SU-DHL-6 (cell line): ENCODE results near the gene ACTL10.
"Not testable (repeated sequence)": the region's sequence is repeated elsewhere in the genome, so short reads cannot be mapped to it uniquely, and the experiment has no call there.

ENCODE experiments used
- H2AFZ ChIP-seq: fragments of 200-600 bp; sonication (generic); 2 replicates; pipeline ENCODE4 v1.6.1; 2014; ENCODE audit warnings: low read depth, mild to moderate bottlenecking, moderate library complexity, mixed read lengths, antibody characterized with exemption, low read length; ENCODE audit not compliant: severe bottlenecking
- H3F3A ChIP-seq: fragments of 200-600 bp; shearing (Covaris generic); 2 replicates; pipeline ENCODE4 v1.6.0; 2016; ENCODE audit warnings: antibody characterized with exemption, mild to moderate bottlenecking; ENCODE audit not compliant: insufficient read depth
- H3K27ac ChIP-seq: fragments of 200-600 bp; sonication (generic); 2 replicates; pipeline ENCODE4 v1.5.1; 2016; ENCODE audit warnings: low read depth, mild to moderate bottlenecking, low read length, moderate library complexity, mixed read lengths
- H3K27me3 ChIP-seq: fragments of 200-600 bp; sonication (generic), shearing (Covaris generic); 2 replicates; pipeline ENCODE4 v1.6.0; 2014; ENCODE audit warnings: mild to moderate bottlenecking, low read length
- H3K36me3 ChIP-seq: fragments of 200-600 bp; sonication (generic); 2 replicates; pipeline ENCODE4 v1.6.1; 2014; ENCODE audit warnings: mild to moderate bottlenecking, low read length, mixed read lengths
- H3K4me2 ChIP-seq: fragments of 300-600, 200-600 bp; shearing (Covaris generic), sonication (generic); 2 replicates; pipeline ENCODE4 v1.6.0; 2014; ENCODE audit warnings: low read length, low read depth, mild to moderate bottlenecking; ENCODE audit not compliant: poor library complexity, severe bottlenecking
- H3K4me3 ChIP-seq: fragments of 200-600 bp; sonication (generic); 2 replicates; pipeline ENCODE4 v1.5.1; 2014; ENCODE audit warnings: antibody characterized with exemption, low read length, mild to moderate bottlenecking, mixed read lengths; ENCODE audit not compliant: insufficient read depth, poor library complexity, severe bottlenecking
- H3K79me2 ChIP-seq: fragments of 200-600 bp; sonication (generic); 2 replicates; pipeline ENCODE4 v1.6.1; 2014; ENCODE audit warnings: mild to moderate bottlenecking, low read length, moderate library complexity; ENCODE audit not compliant: insufficient read depth
- H3K9ac ChIP-seq: fragments of 200-600 bp; sonication (generic); 2 replicates; pipeline ENCODE4 v1.7.0; 2014; ENCODE audit warnings: mild to moderate bottlenecking, low read length
- H3K9me2 ChIP-seq: fragments of 200-600 bp; sonication (generic); replicated peaks from 2 replicates; pipeline ENCODE4 v1.6.1; 2014; ENCODE audit warnings: low read length; ENCODE audit not compliant: insufficient read depth
- H3K9me3 ChIP-seq: fragments of 200-600 bp; sonication (generic); 2 replicates; pipeline ENCODE4 v1.6.1; 2014; ENCODE audit warnings: low read length, mixed read lengths; ENCODE audit not compliant: insufficient read depth
- H4K20me1 ChIP-seq: fragments of 200-600 bp; sonication (generic); 2 replicates; pipeline ENCODE4 v1.6.1; 2014; ENCODE audit warnings: low read depth, mild to moderate bottlenecking, antibody characterized with exemption, low read length, moderate library complexity, mixed read lengths
- CTCF ChIP-seq: fragments of 200-600 bp; sonication (generic); IDR thresholded peaks from one replicate; pipeline ENCODE4 v1.5.1; 2017; ENCODE audit warnings: antibody characterized with exemption, mild to moderate bottlenecking, low read length, moderate library complexity; ENCODE audit not compliant: insufficient read depth, poor library complexity, severe bottlenecking
- EZH2phosphoT487 ChIP-seq: fragments of 200-600 bp; sonication (generic), shearing (Covaris generic); conservative IDR thresholded peaks from 2 replicates; pipeline ENCODE4 v1.6.1; 2018; ENCODE audit warnings: mild to moderate bottlenecking, antibody characterized with exemption, low read length, moderate library complexity, mixed read lengths

Gene ACTL10

DNA sequence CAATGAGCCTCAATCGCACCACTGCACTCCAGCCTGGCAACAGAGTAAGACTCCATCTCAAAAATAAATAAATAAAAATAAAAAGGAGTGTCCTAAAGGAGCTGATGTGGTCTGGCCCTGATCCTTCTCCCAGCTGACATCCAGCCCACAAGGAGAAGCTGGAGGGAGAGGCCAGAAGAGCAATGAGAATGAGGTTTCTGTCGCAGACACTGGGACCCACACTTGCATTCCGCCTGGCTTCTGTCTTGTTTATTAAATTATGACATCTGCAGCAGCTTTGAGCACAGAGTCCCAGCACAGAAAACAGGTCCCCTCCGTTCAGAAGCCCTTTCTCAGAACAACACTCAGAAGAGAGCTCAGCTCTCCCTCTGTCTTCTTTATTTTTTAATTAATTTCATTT is 29.7 kb downstream of the ACTL10 start:
- Histone ChIP-seq H4K20me1 (no peaks in the 10 kb centered on the region), H3K36me3 (no peaks in the 10 kb centered on the region), H3K9me3 (no peaks in the 10 kb centered on the region), H3K9me2 (no peaks in the 10 kb centered on the region), H3K27me3 (no peaks in the 10 kb centered on the region), H3K27ac (no peak overlapping the region), H3F3A (no peaks in the 10 kb centered on the region), H3K9ac (no peak overlapping the region), H3K79me2 (no peaks in the 10 kb centered on the region), H2AFZ (no peak overlapping the region), H3K4me2 (no peak overlapping the region), H3K4me3 (no peak overlapping the region)
- TF ChIP-seq CTCF (no peak), EZH2phosphoT487 (no peak)

DNA sequence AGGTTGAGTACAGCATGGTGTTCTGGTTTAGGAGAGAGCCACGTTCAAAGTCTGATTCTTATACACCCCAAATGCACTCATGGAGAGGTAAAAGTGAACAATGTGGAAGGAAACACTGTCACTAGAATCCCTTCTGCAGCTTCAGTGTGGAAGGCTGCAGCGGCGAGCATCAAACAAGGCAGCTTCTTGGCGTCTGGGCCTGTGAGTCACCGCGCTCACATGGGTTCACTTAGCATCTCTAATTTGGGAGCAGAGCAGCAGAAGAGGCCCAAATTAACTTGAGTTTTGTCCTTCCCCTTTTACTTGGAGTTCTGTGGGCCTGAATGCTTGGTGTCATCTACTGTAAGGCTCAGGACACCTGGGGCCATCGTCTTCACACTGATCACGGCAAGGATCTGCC is 30.4 kb downstream of the ACTL10 start:
- TF ChIP-seq CTCF (no peak), EZH2phosphoT487 (no peak)
- Histone ChIP-seq H3K9me2 (no peaks in the 10 kb centered on the region), H3K4me2 (no peak overlapping the region), H3F3A (no peaks in the 10 kb centered on the region), H3K27me3 (no peaks in the 10 kb centered on the region), H2AFZ (no peak overlapping the region), H3K4me3 (no peak overlapping the region), H3K9me3 (no peaks in the 10 kb centered on the region), H3K36me3 (no peaks in the 10 kb centered on the region), H4K20me1 (no peaks in the 10 kb centered on the region), H3K9ac (no peak overlapping the region), H3K27ac (no peak overlapping the region), H3K79me2 (no peaks in the 10 kb centered on the region)

DNA sequence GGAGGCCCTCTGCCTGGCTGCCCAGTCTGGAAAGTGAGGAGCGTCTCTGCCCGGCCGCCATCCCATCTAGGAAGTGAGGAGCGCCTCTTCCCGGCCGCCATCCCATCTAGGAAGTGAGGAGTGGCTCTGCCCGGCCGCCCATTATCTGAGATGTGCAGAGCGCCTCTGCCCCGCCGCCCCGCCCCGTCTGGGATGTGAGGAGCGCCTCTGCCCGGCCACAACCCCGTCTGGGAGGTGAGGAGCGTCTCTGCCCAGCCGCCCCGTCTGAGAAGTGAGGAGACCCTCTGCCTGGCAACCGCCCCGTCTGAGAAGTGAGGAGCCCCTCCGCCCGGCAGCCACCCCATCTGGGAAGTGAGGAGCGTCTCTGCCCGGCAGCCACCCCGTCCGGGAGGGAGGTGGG is 32.2 kb downstream of the ACTL10 start:
- H3K9me3 ChIP-seq, H3K27ac ChIP-seq, H3K36me3 ChIP-seq, H3K9ac ChIP-seq, H3K4me3 ChIP-seq, H3K9me2 ChIP-seq, H2AFZ ChIP-seq, H3K4me2 ChIP-seq, H3F3A ChIP-seq, H3K27me3 ChIP-seq, H4K20me1 ChIP-seq, H3K79me2 ChIP-seq: not testable (repeated sequence)

- not testable (repeated sequence) for H4K20me1 ChIP-seq, H3K4me2 ChIP-seq, H3K36me3 ChIP-seq, H3K4me3 ChIP-seq, H3K79me2 ChIP-seq, H3K27ac ChIP-seq, H3K9me2 ChIP-seq, H3F3A ChIP-seq, H3K9me3 ChIP-seq, H3K27me3 ChIP-seq, H3K9ac ChIP-seq, H2AFZ ChIP-seq
Measured at GRCh38 chr20:33700696-33701441, 34.1 kb downstream of the ACTL10 start.
